ENCODE measurements around the gene SLC25A18.
A peak's percentile ranks its signal among the peaks of the same experiment; 100 is the strongest.
"Not testable (repeated sequence)": the region's sequence is repeated elsewhere in the genome, so short reads cannot be mapped to it uniquely, and the experiment has no call there.

SLC25A18 gene

DNA sequence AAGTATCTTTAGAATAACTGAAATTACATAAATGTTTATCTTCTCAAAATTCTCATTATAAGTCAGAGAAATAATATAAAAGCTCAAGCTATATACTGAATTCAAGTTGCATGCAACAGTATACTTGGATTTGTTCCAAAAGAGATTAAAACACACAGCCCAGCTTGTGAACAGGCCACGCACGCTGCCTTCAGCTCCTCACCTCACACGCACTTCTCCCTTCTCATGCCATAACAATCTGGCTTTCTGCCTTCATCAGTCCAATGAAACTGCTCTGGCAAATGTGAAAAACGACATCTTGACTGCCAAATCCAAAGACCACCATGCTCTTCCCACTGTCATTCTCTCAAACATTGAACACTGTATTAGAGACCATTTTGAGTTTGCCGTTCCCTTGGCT is 43.2 kb downstream of the SLC25A18 start:
- no peak for DNase-seq (ENCODE audit: low read depth in 2 of 3, low spot score in 1 of 3)

DNA sequence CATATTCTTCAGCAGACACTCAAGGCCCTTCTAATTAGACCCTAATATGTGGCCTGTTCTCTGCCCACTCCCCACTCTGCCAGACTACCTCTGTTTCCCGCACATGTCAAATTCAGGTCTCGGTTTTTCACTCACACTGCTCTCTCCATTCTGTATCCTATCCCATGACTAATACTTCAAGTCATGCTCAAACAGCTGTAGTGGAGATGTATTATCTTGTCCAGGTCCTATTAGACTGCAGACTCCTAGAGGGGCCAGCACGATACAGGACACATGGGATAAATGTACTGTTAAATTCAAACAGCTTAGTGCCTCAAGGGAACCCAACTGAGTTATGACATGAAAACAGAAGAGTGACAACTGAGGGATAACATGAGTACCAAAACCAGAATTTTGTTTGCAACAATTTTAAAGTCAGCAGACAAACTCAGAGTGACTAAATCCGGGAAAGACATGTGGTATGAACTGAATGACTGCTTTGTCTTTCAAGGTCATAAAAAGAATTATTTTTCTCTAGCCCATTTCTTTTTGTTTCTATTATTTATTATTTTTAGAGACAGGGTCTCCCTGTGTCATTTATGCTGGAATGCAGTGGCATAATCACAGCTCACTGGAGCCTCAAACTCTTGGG is 44.7 kb downstream of the SLC25A18 start:
- no peak for DNase-seq (ENCODE audit: low read depth in 2 of 3, low spot score in 1 of 3)

DNA sequence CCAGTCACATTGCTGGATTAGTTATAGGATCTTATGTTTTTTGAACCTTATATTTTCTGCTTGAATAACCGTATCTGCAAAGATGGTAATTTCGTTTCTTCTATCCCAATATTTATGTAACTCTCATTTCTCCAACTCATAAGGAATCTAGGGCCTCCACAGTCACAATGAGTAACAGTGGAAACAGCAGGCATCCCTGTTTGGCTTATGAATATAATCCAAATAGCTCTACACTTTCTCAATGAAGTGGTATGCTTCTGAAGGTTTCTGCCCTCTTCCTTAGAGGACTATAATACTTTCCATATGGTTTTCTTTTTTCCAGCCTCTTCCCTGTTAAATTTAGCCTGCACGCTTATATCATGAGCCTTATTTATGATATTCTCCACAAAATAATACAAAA is 48.8 kb downstream of the SLC25A18 start:
- DNase-seq (ENCODE audit: low read depth in 2 of 3, low spot score in 1 of 3): no peak

DNA sequence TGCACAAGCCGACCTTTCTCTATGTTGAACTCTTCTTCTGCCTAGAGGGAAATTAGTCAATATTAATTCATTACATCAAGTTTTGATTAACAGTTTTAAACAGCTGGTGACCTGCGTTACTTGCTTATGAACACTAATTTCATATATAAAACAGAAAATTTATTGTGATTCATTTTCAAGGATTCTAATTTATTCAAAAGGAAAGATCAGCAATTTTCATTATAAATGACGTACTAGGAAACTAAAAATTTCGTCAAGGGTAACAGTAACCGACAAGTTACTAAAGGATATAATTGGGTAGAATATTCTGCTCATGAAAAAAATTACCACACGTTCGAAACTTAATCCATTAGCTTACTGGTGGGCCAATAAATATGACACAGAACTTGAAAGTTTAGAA is 50.0 kb downstream of the SLC25A18 start:
- DNase-seq (ENCODE audit: low read depth in 2 of 3, low spot score in 1 of 3): no peak

DNA sequence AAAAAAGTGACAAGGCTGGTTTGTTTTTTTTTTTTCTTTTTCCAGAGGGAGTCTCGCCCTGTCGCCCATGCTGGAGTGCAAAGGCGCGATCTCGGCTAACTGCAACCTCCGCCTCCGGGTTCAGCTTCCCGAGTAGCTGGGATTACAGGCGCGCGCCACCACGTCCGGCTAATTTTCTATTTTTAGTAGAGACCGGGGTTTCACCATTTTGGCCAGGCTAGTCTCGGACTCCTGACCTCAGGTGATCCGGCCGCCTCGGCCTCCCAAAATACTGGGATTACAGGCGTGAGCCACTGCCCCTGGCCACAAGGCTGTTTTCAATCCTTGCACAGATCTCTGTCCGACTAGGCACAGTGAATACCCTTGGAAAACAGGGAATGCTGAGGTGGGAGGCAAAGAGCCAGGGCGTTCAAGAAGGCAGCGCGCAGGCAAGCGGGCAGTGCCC is 64.7 kb downstream of the SLC25A18 start:
- DNase-seq (ENCODE audit: low read depth in 2 of 3, low spot score in 1 of 3): no peak

DNA sequence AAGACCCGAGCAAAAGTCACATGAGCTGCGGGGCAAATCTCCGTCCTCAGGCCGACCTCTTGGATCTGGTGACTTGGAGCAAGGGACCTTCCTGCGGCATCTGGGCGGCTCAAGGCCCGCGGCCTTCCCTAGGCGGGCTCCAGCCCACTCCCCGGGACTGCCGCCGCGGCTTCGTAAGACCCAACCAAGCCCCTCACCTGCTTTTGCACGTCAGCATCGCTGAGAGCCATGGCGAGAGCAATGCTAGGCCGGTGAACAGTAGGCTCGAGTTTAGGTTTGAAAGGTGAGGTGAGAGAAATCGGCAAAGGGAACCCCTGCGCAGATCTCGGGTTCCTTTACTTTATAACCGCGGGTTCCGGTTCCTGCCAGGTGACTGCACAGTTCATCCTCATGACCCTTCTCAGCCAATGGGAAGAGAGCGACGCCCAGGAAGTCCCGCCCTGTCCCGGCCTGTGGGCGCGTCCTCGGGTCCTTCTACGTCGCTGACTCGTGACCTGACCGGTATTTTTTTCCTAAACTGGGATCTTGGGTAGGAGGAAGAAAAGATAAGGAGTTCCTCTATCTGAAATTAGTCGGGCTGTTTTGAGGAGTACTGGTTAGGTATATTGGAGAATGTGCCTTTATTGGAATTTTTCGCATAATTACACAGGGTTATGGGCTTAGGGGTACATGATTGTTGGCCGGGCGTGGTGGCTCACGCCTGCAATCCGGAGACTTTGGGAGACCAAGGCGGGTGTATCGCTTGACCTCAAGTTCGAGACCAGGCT is 65.3 kb downstream of the SLC25A18 start, which contains the start of gene ATP6V1E1:
Gene ATP6V1E1 (minus strand): TSS at position 344 of the 767 bp plus-strand sequence. CDS start 114 bp downstream, at position 230.
- peak; percentile 89 to 93 (median 91) for DNase-seq (ENCODE audit: low read depth in 2 of 3, low spot score in 1 of 3)

DNA sequence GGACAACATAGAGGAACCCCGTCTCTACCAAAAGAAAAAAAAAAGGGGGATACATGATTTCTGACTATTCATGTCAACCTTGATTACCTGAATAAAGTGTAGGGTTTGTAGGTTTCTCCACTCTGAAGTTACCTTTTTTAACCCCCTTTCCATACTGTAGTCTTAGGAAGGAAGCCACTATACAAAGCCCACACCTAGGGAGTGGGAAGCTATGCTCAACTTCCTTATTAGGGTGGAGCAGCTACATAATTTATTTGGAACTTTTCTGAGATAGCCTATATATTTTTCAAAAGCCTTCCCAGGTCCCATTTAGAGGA is 65.8 kb downstream of the SLC25A18 start:
- DNase-seq (ENCODE audit: low read depth in 2 of 3, low spot score in 1 of 3): no peak

DNA sequence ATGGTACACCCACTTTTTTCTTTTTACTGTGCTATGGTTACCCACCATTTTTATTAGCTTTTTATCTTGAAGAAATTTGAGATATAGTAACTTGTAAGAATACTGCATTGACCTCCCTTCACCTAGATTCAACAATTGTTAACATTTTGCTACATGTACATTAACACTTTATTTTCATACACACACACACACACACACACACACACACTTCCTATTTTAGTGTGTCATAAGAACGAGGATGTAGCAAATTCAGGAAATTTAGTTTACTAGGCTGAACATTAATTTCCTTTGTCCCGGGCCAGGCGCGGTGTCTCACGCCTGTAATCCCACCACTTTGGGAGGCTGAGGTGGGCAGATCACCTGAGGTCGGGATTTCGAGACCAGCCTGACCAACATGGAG is 66.3 kb downstream of the SLC25A18 start:
- no peak for DNase-seq (ENCODE audit: low read depth in 2 of 3, low spot score in 1 of 3)

DNA sequence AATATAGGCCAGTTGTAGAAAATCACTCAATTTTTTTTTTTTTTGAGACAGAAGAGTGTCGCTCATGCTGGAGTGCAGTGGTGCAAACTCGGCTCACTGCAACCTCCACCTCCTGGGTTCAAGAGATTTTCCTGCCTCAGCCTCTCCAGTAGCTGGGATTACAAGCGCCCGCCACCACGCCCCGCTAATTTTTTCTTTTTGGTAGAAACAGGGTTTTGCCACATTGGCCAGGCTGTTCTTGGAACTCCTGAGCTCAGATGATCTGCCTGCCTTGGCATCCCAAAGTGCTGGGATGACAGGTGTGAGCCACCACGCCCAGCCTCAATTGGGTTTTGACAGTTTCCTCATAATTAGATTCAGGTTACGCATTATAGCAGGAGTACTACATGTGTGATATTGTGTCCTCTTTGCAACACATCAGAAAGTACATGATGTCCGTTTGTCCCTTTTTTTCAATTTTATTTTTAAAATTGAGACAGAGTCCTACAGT is 67.8 kb downstream of the SLC25A18 start:
- no peak for DNase-seq (ENCODE audit: low read depth in 2 of 3, low spot score in 1 of 3)

DNA sequence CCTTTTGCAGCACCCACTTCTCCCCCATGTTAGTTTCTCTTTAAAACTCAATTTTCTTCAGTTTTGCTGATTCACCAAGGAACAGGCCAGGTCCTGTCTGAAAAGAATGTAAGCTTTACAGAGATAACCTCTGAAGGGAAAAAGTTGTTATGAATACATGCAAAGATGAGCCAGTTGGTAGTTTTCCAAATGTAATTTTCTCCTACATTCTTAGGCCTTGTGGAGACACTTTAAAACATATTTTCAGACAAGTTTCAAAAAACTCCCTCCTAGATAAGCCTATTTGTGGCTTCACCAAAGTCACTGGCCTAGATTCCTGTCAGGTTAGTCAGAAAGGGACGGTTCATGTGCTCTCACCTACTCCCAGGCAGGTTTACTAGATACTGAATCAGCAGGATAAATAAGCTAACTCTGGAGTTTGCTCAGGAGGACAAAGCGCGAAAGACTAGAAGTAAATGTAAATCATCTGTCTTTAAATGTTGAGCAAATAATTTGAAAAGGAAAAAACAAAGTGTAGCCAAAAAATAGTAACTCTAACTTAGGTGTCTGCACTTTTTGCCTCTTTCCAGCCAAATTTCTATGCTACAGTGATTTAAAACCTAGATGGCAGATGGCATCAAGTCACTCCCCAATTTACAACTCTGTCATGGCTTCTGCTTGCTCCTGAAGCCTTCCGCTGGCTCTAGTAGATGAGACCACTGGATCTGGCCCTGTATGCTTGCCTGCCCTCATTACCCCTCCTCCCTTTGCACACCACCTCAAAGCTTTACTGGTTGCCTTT is 70.1 kb downstream of the SLC25A18 start:
- DNase-seq (ENCODE audit: low read depth in 2 of 3, low spot score in 1 of 3): no peak

DNA sequence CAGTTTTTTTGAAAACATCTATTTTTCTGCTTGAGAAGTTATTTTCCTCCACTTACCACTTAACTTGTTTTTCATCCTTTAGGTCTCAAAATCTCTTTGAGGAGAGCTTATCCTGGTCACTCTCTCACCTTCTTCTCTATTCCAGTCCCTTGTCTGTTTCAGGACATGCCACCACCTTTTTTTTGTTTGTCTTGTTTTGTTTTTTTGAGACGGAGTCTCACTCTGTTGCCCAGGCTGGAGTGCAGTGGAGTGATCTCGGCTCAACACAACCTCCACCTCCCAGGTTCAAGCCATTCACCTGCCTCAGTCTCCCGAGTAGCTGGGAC is 70.7 kb downstream of the SLC25A18 start:
- DNase-seq (ENCODE audit: low read depth in 2 of 3, low spot score in 1 of 3): no peak

DNA sequence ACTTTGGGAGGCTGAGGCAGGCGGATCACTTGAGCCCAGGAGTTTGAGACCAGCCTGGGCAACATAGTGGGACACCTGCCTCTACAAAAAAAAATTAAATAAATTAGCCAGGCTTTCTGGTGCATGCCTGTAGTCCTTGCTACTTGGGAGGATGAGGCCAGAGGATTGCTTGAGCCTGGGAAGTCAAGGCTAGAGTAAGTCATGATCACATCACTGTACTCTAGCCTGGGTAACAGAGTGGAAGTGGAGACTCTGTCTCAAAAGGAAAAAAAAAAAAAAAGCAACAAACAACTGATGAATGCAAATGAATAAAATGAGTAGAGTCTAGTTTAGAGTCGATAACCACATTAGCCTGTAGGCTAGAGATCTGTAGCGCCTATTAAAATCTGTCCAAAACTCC is 71.4 kb downstream of the SLC25A18 start:
- DNase-seq (ENCODE audit: low read depth in 2 of 3, low spot score in 1 of 3): no peak

DNA sequence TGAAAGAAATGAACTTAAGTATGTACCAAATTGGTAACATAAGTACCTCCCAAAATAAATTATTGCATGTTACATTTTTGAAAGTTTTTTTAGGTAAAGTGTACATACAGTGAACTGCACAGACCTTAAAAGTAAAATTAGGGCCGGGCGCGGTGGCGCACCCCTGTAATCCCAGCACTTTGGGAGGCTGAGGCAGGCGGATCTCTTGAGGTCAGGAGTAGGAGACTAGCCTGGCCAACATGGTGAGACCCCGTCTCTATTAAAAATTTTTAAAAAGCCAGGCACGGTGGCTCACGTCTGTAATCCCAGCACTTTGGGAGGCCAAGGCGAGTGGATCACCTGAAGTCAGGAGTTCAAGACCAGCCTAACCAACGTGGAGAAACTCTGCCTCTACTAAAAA is 73.6 kb downstream of the SLC25A18 start:
- DNase-seq (ENCODE audit: low read depth in 2 of 3, low spot score in 1 of 3): not testable (repeated sequence)

DNA sequence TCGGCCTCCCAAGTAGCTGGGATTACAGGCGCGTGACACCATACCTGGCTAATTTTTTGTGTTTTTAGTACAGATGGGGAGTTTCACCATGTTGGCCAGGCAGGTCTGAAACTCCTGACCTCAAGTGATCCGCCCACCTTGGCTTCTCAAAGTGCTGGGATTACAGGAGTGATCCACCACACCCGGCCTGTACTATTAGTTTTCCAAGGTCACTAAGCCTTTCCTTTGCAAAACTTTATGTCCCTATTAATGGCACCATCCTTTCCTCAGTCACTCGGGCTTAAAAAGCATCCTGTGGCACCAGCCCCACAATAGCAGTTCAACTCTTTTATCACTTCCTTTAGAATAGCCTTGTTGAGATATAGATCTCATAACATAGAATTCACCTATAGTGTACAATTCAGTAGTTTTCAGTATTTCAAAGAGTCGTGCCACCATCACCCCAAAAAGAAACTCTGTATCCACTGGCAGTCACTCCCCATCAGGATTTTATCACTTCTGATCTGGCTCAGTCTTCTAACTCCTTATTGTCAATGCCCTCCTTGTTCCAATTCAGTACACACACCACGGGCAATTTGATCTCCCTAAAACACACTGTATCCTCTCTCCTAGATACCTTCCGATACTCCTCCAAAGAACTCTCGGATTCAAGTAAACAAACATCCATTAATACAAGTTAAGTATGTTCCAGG is 74.3 kb downstream of the SLC25A18 start:
- no peak for DNase-seq (ENCODE audit: low read depth in 2 of 3, low spot score in 1 of 3)

DNA sequence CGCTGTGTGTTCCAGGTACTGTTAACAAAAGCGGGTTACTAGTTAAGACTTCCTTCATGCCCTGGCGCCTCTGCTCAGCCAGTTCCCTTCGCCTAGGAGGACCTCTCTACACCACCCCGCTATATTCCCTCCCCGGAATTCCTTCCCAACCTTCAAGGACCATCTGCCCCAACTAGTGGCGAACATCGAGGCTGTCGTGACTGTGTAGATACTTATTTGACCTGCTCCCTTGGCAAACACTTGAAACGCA is 74.8 kb downstream of the SLC25A18 start:
- DNase-seq (ENCODE audit: low read depth in 2 of 3, low spot score in 1 of 3): no peak

DNA sequence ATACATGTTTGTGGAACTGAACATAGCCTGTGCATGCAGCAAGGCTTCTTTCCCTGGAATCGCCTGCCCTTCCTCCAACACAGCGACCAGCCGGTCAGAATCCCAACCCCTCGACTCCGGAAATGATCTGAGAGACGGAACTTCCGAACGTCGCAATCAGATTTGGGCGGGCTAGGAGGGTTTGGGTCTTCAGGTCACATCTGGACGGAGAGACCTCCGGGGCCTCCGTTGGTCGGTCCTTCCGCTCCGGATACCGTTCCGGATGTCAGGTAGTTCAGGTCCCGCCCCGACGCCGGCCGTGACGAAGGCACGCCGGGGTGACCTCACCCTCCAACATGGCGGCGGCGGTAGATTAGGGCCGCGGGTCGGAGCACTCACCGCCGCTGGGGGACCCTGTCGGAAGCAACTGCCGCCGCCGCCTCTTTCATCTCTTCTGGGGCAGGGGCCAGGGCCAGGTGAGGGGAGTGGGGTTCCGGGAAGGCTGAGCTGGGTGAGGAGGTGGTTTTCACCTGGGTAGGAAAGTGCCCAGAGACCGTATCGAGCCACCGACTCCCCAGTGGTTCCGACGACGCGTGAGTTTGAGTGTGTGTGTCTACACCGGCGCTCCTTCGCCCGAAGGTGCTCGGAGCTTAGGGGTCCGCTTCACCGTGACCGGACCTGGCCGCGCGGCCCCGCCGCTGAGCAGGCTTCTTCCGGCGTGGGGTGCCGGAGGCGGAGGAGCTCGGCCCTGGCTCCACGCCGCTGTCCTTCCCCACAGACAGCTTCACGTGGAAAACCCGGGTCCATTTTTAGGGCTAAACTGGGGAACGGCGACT is 75.3 kb downstream of the SLC25A18 start, which contains the start of gene BCL2L13:
Gene BCL2L13 (plus strand): TSS at position 326 of the 815 bp plus-strand sequence. CDS start 16,955 bp downstream, outside the sequence.
- peak; percentile 82 to 88 (median 85) for DNase-seq (ENCODE audit: low read depth in 2 of 3, low spot score in 1 of 3)

DNA sequence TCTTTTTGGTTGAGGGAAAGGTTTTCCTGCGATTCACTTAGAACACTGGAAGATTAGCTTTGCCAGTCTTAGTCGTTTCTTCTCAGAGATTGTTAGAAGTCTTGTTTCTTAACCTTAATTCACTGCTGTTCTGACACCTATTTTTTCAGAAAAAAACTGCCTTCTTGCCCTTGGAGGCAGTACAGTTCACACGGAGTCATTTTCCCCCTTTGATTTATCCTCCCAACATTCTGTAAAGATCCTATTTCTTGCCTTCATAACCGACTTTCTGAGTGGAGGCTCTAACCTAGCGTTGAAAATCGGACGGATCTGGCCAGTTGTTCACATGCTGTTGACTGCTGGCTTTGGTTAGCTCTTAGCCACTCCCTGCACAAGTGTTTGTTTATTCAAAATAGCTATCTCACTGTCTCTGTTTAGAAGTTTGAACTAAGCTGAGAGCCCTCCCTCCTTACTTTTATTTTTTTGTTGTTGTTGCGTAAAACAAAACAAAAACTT is 76.0 kb downstream of the SLC25A18 start:
- peak in 1 of 3 donors; percentile 8 for DNase-seq (ENCODE audit: low read depth in 2 of 3, low spot score in 1 of 3)

Data from stimulated activated CD4-positive, alpha-beta T cell treated with anti-CD3 and anti-CD28 coated beads, Interleukin-12 subunit alpha, Interleukin-12 subunit beta, amount 100 ng/mL, for 48 hours (primary cell).